RPMI7951 (cell line): ENCODE data around the gene TMEM81. TPM values are rescaled to one million over a fixed set of nuclear protein-coding genes. Genes with fewer than 3 reads are reported as not detected.

Experiments used
- DNase-seq: peaks from one replicate; pipeline ENCODE4 v3.0.0-alpha.2; 2012; ENCODE audit warnings: low read depth
- total RNA-seq: library from RNA; depleted of rRNA; stranded (reverse); fragments of >200 nt; shearing (Covaris generic); gene quantifications from 2 replicates; pipeline ENCODE4 v1.2.3, GENCODE V29; 2014

Gene TMEM81
- total RNA-seq, 1 experiment from 2014 or later, result 1.8 TPM

DNA sequence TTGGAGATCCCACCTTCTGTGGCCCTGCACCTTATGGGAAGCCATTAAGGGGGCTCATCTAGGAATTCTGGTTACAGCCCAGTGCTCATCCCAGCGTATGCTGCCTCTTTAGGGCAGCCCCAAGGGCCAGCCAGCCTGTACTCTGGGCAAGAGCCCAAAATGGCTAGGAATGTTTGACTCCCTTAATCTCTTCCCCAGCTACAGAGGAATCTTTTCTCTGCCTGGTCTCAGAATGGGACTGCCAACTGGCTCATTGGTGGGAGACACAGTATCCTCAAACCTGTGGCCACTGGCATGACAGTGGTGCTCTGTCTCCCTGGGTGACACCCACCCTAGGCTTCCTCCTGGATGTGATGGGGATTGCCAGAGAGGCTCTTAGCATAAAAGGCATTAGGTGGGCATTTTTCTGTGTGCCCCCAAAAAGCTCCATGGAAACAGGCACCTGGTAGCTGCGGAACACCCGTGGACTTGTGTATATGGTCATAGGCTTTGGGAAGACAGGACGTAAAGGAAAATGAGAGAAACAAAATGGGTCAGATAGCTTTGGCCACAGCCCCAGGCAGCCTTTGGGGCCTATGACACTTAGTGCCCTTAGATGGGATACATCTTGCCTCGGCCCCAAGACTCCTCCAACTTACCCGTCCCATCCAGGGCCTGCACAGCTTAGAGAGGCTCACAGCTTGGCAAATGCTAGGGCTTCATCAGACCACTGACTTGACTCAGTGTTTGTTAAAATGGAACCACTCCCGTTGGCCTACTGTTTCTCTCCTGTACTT lies 6.9 kb downstream of the TMEM81 start:
- DNase-seq, result no peak

DNA sequence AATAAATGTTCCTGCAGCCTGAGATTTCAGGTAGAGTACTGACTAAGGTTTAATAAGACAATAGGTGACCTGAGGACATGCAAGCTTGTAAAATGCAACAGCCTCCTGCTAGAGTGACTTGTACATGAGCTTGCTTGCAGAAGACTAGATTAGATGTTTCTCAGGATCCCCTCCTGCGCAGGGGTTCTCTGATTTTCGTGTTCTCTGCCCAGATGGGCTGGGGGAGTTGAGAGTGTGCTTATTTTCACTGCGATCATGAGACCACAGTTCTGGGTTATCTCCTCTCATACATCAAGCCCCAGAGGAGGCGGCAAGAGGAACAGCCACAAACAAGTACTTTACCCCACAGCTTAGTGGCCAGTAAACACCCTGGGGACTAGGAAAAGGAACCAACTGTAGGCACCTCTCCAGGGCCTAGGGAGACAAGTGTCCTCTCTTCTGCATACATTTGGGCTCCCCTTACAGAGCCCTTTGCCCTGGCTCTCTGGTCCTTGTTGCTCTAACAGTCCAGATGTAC lies 8.0 kb downstream of the TMEM81 start:
- DNase-seq, result no peak

DNA sequence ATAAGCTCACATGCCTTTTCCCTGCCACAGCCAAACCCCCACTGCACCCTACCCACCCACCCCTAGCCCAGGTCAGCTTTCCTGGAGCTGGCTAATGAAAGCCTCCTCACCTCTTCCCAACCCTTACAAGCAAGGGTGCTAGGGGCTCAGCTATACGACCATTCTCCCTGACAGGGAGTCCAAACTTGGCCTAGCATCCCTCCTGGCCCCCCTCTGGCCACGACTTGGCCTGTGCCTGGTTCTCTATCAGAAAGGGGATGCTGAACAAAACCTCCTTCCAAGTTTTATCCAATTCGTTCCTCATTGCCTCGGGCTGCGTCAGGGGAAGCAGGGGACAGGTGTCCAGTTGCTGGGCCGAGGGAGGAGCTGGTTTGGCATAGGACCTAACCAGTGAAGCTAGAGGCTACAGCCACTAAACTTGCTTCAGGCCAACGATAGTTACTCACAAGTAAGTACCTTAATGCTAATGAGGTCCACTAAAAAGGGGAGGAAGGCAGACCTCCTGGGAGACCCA lies 8.6 kb downstream of the TMEM81 start:
- DNase-seq, result no peak

DNA sequence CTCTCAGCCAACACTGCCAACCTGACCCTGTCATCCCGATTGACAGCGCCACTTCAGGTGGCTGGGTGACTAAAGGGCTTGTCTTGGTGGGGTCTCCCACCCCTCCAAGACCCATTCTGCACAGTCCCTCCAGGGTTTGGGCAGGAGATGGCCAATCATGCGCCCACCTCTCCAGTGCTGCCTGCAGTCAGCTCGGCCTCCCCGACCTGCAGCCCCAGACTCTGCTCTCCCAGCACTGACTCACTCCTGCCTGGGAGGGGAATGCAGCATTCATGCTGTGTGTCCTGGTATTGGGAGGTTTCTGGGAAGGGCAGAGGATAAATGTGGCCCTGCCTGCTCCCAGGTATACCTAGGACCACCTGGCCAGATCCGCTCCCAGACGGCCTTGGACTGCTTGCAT lies 9.7 kb downstream of the TMEM81 start:
- DNase-seq, result no peak

DNA sequence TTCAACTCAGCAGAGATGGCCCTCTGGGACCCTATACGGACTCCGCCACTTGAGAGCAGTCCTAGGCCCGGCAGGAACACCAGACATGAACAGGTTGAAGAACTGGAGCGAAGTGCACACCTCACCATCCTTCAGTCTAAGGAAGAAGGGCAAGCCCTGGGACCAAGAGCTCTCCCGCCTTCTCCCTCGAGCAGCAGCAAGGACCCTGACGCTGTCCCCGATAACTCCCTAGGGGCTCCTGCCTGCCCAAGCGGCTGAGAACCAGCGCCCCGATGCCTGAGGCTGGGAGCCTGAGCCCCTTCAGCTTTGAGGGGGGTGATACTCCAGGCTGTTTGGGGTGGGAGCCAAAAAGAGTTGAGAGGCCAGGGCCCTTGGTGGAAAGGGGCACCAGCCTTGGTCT lies 10.2 kb downstream of the TMEM81 start:
- no peak for DNase-seq

DNA sequence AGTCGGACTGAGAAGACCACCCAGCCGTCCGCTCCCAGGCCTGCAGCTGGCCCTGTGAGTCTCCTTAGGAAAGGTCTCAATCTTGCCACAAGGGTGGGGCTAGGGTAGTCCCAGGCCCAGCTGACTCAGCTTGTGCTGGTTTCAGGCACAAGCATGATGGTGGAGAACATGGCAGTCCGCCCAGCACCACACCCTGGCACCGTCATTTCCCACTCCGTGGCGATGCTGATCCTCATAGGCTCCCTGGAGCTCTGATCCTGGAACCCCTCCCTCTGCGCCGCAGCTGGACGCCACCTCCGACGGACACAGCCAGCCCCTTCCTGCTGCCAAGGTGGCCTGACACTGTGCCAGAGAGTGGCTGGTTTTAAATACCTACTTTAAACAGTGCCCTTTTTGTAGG lies 10.7 kb downstream of the TMEM81 start:
- DNase-seq, result peak; percentile 7

DNA sequence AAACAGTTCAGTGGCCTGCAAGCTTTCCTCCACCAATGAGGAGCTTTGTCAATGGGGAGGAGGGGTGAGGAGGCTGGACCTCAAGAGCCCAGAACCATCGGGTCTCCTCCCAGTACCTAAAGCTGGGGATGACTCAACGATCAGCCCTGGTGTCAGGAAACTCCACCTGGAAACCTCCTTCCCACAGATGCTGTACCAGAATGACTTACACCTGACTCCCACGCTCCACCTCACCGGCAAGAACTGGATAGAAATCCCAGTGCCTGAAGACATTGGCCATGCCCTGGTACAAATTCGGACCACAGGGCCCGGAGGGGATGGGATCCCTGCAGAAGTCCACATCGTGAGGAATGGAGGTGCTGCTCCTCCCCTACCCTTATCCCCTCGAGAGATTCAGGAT lies 11.4 kb downstream of the TMEM81 start:
- no peak for DNase-seq

DNA sequence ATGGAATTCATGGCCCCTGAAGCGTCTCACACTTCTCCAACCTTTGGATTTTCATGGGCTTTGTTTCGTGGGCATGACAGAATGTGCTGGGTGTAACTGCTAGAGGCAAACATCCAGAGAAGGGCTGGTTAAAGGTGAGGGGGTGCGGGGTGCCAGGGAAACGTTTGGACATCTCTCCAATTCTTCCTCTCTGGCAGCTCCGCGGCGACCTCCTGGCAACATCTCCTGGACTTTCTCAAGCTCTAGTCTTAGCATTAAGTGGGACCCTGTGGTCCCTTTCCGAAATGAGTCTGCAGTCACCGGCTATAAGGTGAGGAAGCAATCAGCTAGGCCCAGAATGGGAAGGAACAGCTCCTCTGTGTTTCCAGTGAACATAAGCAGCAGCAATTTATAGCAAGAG lies 12.0 kb downstream of the TMEM81 start:
- DNase-seq, result no peak

DNA sequence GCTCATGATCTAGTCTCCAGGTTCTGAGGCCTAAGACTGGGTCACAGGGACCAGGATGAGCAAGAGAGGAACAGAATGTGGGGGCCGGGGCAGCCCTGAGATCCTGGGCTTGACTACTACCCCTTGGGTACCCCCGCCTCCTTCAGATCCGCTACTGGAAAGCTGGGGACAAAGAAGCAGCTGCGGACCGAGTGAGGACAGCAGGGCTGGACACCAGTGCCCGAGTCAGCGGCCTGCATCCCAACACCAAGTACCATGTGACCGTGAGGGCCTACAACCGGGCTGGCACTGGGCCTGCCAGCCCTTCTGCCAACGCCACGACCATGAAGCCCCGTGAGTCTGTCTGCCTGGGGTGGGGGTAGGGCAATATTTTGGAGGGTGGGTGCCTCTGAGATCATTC lies 12.5 kb downstream of the TMEM81 start:
- DNase-seq, result no peak

DNA sequence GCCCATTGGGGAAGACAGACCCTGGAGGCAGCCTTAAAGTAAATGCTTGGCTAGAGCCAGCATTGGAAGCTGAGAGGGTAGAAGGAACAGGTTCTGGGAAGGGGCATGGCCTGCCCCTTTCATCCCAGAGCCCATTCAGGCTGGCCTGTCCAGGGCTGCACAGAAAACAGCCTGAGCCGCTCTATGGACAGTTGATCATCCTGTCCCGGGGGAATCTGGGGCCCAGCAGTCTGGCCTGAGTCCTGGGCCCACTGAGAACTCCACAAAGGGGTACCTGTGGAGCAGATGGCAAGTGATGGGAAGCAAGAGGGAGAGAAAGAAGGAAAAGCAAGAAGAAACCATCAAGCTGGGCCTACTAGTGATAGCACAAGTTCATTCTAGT lies 13.2 kb downstream of the TMEM81 start:
- DNase-seq, result no peak

DNA sequence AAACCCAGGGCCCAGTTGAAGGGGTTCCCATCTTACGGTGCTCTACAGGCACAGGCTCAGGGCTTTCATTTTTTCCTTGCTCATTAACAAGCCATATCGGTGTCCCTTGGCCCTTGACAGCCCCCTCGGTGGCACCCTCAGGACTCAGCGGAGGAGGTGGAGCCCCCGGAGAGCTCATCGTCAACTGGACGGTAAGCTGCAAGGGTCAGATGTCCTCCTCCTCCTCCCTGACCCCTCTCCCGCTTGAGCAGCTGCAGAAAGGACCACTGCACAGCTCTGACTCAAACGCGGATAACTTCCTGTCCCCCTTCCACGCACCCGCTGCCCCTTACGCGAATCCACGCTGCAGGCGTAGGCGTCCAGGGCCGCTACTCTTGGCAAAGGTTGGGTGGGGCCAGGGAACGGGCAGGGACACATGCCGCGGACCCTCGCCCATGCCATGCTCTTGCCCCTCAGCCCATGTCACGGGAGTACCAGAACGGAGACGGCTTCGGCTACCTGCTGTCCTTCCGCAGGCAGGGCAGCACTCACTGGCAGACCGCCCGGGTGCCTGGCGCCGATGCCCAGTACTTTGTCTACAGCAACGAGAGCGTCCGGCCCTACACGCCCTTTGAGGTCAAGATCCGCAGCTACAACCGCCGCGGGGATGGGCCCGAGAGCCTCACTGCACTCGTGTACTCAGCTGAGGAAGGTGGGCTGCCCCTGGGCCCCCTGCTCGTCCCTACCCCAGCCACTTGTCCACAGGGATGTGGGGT lies 14.7 kb downstream of the TMEM81 start:
- no peak for DNase-seq

DNA sequence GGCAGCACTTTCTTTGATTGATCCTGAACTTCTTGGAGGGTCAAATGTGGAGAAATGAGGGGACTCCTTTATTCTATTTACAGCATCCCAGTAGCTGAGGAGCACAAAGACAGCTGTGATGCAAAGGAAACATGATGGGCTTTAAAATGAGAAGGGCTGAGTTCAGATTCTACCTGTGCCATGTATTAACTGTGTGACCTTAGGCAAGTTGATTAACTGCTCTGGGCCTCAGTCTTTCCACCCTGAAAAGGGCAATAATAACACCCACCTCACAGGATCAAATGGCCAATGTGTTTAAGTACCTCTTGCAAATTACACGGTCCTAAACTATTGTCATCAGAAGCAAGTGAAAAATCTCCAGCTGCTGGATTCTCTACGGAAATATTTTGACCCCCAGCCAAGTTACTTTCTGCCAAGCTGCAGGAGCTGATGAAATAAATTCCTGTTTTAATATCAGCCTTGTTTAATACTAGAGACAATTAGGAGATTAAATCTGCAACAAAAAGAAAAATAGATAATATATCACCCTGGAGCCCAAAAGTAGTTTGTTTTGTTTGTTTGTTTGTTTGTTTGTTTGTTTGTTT lies 15.7 kb downstream of the TMEM81 start:
- DNase-seq, result no peak

DNA sequence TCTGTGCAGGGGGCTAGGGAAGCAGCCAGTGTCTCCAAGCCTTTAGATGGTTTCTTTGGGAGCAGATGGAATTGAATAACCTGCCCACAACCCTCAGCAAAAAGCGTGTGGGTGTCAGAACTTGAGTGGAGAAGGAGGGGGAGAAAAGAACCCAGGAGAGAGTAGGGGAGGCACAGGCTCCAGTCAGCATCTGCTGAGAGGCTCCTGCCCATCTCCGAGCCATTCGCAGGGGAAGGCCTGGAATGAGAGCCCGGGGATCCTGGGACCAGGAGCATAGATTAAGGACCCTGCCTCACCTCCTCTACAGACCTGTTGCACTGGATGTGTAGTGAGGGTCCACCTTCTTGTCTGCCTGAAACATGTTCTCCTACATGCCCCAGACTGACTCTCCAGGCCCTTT lies 16.3 kb downstream of the TMEM81 start:
- no peak for DNase-seq

DNA sequence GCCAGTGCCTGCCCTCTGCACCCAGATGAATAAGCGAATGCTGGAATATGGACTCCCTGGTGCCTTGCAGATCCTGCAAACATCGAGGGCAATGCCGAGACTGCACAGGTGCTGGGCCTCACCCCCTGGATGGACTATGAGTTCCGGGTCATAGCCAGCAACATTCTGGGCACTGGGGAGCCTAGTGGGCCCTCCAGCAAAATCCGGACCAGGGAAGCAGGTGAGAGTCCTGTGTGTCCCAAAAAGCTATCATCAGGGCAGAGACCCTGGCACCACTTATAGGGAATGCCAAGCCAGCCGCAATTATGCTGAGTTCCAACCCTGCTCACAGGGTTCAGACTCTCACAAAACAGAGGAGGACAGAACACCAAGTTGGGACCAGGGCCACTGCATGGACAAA lies 17.2 kb downstream of the TMEM81 start:
- DNase-seq, result no peak

DNA sequence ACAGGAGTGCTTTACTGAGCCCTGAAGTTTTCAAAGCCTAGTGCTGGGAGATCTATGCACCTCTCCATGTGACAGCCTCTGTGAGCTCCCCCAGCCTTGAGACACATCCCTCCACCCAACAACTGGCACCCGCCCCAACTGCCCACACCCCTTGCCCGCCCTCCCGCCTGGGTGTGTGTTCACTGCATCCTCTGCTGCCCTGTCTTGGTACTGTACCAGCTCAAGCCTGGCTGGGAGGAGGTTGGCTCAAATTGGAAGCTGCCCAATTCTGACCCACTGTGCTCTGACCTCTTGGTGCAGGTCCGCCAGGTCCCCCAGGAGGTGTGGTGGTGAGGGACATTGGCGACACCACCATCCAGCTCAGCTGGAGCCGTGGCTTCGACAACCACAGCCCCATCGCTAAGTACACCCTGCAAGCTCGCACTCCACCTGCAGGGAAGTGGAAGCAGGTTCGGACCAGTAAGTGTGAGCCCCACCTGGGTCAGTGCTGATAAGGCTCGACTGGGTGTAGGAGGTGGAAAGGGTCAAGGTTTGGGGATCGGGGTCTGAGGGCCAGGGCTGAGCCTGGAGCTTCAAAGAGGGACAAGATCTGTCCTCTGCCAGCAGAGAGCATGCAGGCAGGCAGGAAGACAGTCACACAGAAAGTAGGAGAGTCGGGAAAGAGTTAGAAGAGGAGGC lies 18.0 kb downstream of the TMEM81 start:
- DNase-seq, result no peak

DNA sequence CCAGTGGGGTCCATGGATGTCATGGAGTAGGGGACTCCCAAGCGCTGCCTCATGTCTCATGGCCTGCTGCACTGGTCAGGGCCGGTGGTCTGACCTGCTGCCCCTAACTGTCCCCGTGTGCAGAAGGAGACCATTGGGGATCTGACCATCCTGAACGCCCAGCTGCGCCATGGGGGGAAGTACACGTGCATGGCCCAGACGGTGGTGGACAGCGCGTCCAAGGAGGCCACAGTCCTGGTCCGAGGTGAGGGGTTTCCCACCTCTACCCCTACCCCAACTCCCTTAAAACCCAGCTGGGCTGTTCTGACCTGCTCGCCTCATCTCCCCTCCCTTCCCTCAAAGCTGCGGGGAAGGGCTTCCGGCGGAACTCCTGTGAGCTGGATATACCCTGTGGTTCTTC lies 18.6 kb downstream of the TMEM81 start:
- no peak for DNase-seq

DNA sequence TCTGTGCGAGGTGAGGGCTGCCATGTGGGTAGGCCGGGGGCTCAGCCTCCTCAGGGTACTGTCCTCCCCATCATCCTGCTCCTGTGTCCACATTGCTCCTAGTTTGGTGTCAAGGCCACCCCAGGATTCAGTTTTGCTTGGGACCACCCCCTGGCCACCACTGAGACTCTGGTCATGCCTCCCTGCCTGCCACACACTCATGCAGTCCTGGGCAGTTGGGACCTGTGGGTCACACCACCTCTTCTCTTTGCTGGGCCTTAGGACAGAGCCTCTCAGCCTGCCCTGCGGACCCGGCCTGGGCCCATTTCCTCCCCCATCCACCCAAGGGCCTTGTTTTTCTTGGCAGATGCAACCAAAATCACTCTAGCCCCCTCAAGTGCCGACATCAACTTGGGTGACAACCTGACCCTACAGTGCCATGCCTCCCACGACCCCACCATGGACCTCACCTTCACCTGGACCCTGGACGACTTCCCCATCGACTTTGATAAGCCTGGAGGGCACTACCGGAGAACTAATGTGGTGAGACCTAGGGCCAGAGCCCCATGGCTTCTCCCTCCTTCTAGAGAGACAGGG lies 19.4 kb downstream of the TMEM81 start:
- no peak for DNase-seq

DNA sequence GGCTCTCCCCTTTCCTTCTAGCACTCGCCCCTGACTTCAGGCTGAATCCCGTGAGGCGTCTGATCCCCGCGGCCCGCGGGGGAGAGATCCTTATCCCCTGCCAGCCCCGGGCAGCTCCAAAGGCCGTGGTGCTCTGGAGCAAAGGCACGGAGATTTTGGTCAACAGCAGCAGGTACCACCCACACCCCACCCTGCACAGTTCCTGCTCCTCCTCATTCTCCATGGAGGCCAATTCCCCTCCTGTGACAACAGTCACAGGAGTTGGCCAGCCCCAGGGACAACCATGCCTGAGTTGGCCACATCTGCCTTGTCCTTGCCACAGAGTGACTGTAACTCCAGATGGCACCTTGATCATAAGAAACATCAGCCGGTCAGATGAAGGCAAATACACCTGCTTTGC lies 20.0 kb downstream of the TMEM81 start:
- DNase-seq, result no peak

DNA sequence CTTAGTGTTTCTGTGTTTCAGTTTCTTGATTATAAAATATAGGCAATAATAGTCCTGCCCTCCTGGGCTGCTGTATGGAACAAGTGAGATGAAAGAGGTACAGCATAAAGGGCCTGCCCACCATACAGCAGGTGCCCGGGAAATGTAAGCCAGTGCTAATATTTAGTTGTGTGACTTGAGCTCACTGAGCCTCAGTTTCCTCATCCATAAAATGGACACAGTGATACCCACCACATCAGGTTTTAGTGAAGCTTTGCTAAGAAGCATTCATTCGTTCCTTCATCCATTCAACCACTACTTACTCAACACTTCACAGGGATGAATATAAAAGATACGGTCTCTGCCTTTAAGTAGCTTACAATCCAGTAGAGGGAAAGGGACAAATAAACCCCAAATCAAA lies 21.4 kb downstream of the TMEM81 start:
- no peak for DNase-seq

DNA sequence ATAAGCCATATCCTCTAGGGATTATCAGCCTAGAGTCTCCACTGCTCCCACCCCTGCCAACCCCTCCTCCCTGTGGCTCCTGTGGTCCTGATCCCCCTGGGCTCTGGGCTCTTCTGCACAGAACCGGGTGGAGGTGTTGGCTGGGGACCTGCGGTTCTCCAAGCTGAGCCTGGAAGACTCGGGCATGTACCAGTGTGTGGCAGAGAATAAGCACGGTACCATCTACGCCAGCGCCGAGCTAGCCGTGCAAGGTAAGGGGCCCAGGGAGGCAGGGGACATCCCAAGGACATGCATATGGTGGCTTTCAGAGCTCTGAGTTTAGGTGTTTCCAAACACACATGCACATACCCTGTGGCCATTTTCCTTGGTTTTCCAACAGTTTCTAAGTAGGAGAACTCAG lies 21.9 kb downstream of the TMEM81 start:
- no peak for DNase-seq

DNA sequence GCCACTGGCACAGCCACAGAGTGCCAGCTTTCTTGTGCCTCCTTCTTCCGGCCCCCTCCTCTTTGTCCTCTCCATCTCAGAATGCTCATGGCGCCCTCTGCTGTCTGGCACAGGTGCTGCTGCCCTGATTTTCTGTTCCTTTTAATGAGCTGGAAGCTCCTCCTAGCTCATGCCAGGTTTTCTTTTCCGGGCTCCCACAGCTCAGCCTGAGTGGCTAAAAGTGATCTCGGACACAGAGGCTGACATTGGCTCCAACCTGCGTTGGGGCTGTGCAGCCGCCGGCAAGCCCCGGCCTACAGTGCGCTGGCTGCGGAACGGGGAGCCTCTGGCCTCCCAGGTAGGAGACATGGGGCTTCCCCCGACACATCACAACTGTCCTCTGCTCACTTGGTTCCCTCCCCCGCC lies 22.6 kb downstream of the TMEM81 start:
- peak; percentile 45 for DNase-seq

DNA sequence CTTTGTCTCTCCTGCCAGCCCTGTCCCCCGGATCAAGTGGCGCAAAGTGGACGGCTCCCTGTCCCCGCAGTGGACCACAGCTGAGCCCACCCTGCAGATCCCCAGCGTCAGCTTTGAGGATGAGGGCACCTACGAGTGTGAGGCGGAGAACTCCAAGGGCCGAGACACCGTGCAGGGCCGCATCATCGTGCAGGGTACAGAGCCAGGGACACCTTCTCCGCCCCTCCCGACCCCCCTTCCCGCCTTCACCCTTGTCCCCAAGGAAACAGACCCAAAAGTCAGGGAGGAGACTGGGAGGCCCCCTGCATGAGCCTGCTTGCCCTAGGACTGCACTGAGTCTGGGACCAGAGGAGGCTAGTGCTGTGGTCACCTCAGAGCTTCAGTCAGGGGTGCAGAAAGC lies 23.0 kb downstream of the TMEM81 start:
- no peak for DNase-seq
